GM21576 (cell line): ENCODE data around the gene ASIC2.

Experiments used
- ATAC-seq: cut with Tn5 transposase; IDR thresholded peaks from one replicate; pipeline ENCODE4 v1.9.1; 2021; ENCODE audit warnings: mild to moderate bottlenecking, moderate library complexity; ENCODE audit not compliant: unreplicated experiment

Gene ASIC2

DNA sequence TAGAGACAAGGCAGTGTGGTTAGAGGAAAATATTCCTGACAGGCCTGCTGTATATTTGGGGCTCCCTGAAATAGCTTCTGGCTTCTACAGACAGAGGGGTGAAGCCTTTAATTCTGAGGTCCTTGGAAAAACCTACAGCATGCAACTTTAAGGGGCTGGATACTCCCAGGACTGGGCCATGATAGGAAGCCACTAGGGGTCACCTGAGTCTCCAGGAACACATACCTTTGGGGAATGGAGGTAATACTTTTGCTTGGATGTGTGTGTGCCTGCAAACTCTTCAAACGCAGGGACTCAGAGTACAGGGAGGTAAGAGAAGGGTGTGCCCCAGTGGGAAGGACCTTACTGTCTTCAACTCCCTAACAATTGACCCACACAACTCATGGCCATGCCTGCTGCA lies 4.1 kb downstream of the ASIC2 start:
- no peak for ATAC-seq

- no peak for ATAC-seq
Observed at GRCh38 chr17:33287096-33287725, 5.9 kb downstream of the ASIC2 start.

DNA sequence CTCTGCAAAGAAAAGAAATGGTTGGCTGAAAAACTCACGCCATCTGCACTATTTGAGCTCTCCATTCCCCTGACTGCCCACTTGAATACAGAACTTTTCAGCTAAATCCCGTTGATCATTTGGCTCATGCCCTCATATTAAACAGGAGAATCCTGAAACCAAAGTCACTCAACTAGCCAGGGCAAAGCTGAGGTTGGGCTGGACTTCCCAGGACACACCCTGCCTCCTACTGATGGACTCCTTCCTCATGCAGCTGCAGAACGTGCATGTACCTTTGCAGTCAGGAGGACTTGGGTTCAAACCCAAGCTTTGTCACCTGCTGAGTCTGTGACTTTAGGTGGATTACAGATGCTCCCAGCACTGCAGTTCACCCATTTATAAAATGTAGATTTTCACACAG lies 7.7 kb downstream of the ASIC2 start:
- ATAC-seq: no peak

- ATAC-seq: no peak
Observed at GRCh38 chr17:33284022-33284421, 9.1 kb downstream of the ASIC2 start.

GRCh38 chr17:33280162-33280943 lies 12.7 kb downstream of the ASIC2 start:
- ATAC-seq: no peak

GRCh38 chr17:33277436-33278100 lies 15.5 kb downstream of the ASIC2 start:
- no peak for ATAC-seq

DNA sequence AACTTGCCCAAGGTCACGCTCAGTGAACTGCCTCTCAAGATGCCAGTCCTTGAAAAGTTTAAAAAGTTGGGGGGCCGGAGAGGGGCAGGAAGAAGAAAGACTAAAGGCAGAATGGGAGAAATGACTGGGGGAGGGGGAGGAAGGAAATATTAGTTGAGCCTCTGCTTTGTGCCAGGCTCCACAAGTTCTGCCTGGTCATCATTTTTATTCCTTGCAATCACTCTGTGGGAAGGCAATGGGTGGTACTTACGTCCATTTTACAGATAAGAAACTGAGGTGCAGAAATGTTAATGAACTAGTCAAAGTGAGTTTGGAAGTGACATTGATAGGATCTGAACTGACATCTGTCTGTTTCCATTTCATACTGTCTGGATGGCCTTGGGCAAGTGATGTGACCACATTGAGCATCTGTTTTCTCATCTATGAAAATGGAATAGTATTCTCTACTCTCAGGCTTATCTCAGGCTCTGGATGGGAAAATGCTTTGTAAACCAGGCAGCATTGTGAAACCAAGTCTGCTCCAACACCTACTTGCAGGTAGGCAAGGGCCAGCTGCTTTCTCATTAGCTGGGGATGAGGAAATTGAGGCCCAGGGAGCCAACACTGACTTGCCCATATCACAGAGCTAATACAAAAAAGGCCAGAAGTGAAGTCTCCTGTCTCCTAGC lies 19.2 kb downstream of the ASIC2 start:
- no peak for ATAC-seq

DNA sequence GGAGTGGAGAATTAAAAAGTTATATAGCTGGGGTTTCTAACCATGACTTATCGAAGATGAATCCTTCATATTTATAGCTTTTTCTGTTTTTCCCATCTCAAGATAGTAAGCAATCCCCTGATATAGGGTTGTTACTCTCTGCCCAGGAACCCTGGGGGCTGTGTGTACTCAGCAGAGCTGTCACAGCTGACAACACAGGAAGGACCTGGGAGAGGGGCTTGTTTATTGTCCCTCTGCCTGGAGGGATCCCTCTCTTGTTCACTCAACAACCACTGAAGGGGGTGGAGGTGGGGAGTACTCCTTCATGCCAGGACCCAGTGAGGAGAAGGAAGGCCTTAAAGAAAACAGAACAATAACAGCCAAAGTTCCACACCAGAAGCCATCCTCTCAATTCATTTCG lies 19.8 kb downstream of the ASIC2 start:
- ATAC-seq: no peak

- no peak for ATAC-seq
Observed at GRCh38 chr17:33272438-33272837, 20.7 kb downstream of the ASIC2 start.

GRCh38 chr17:33269337-33270060 lies 23.6 kb downstream of the ASIC2 start:
- ATAC-seq: no peak

DNA sequence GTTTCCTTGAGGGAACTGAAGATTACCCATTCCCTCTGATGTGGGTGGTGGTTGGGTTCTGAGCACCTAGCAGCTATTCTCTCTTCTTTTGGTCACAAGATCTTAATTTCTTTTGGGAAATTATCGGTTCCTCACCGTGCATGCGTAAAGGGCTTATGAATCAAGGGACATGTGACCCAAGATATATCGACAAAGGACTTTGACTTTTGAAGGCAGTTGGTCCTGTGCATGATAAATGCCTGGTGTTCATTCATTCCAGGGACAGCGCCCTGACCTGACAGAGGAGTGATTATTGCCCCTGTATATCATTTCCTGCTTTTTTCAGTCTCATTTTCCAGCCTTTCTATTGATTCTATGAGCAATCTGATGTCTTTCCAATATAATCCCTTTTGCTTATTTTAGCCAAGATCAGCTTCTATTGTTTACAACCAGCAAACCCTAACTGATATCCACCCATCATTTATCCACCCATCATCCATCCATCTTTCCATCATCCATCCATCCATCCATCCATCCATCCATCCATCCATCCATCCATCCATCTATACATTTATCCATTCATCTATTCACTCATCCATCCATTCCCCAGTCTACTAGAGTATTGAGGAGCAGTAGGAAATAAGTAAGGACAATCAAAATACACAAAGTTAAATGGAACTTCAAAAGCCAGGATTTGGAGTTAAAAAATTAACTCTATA lies 25.1 kb downstream of the ASIC2 start:
- no peak for ATAC-seq

GRCh38 chr17:33267271-33267790 lies 25.8 kb downstream of the ASIC2 start:
- ATAC-seq: no peak

GRCh38 chr17:33266611-33267010 lies 26.5 kb downstream of the ASIC2 start:
- no peak for ATAC-seq

- ATAC-seq: no peak
Observed at GRCh38 chr17:33266116-33266515, 27.0 kb downstream of the ASIC2 start.

GRCh38 chr17:33263396-33263795 lies 29.7 kb downstream of the ASIC2 start:
- ATAC-seq: no peak

DNA sequence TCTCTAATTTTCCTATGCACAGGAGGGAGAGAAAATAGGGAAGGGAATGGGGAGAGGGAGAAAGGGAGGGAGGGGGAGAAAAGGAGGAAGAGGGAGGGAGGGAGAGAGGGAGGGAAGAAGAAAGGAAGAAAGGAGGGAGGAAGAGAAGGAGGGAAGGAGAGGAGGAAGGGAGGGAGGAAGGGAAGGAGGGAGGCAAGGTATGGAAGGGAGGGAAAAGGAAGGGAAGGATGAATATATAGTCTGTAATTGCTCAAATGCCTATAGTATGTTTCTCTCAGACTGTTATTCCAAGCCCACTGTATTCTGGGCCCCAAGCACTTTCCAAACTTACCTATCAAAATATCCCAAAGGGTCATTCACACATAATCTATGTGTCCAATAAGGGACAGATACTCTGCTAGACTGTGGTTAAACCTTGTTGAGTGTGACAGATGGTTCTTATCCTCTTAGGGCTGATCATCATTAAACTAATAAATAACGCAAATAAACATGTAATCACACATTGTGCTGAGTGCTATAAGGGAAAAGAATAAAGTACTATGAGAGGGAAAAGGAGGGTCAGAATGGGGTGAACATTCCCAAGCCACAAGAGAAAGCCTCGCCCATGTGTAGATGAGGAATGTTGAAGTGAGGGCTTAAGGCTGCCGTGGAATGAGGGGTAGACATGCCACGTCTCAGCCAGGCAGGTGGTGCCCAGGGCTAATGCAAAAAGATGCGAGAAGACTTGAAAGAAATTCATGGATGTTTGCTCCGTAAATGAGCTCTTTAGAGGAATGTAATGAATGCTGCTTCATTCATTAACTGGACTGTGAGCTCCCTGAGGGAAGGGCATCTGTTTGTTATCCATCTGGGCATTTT lies 30.6 kb downstream of the ASIC2 start:
- no peak for ATAC-seq

DNA sequence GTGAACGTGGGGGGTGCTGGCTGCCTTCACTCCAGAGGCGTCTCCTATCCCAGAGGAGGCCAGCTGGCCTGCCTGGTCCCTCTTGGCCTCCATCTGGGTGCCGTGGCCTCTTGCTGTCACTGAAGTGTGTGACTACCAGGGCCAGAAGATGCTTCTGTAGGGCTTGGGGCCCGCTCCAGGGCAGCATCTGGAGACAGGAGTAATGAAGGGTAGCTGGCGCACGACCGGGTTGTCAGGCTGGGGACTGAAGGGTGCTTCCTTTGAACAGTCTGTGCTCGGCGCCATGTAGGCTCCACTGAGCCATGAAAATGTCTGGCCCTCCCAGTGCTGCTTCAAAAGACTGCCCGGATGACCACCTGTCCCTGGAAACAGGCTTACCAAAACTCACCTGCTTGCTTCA lies 31.3 kb downstream of the ASIC2 start:
- ATAC-seq: no peak

- ATAC-seq: no peak
Observed at GRCh38 chr17:33260638-33261037, 32.5 kb downstream of the ASIC2 start.

- no peak for ATAC-seq
Observed at GRCh38 chr17:33258296-33258695, 34.8 kb downstream of the ASIC2 start.
